NT2/D1 (cell line): ENCODE data around the gene TMBIM6.

ENCODE experiments used
- SUZ12 ChIP-seq: IDR thresholded peaks from 2 replicates; pipeline ENCODE4 v1.6.1; 2011; ENCODE audit not compliant: insufficient read length, insufficient read depth; ENCODE audit errors: extremely low read depth
- YY1 ChIP-seq: IDR thresholded peaks from 2 replicates; pipeline ENCODE4 v1.6.1; 2011; ENCODE audit not compliant: insufficient read length, insufficient read depth
- ZNF274 ChIP-seq: IDR thresholded peaks from 2 replicates; pipeline ENCODE4 v1.6.1; 2011; ENCODE audit warnings: mild to moderate bottlenecking, low read depth, low read length

- TF ChIP-seq YY1 (no peak), ZNF274 (no peak), SUZ12 (no peak)
These were observed 37.7 kb upstream of the TMBIM6 start for GRCh38 chr12:49703647-49704137.
